PC-3 (cell line): ENCODE results near the gene NFATC1. TPM values are rescaled to one million over a fixed set of nuclear protein-coding genes. Genes with fewer than 3 reads are reported as not detected.

Source experiments
- ATAC-seq: fragments of 200-7000 bp; cut with Tn5 transposase; 2 replicates; pipeline ENCODE4 v1.9.1; 2020; ENCODE audit warnings: mild to moderate bottlenecking, moderate library complexity
- BruUV-seq: library from RNA; stranded (reverse); fragments of 400-500 nt; replicated peaks from 2 replicates; lab custom pipeline; 2021; lab: Mats Ljungman, UMichigan
- CTCF ChIA-PET: fragments of 300-600 bp; sonication (Branson Sonifier 250); formaldehyde crosslinking; loops from one replicate; lab custom pipeline; 2022; ENCODE audit warnings: antibody characterized with exemption; lab: Charles Lee
- POLR2A ChIA-PET: fragments of 300-600 bp; sonication (Branson Sonifier 250); formaldehyde crosslinking; loops from one replicate; lab custom pipeline; 2022; ENCODE audit warnings: antibody characterized with exemption; ENCODE audit not compliant: unreplicated experiment; lab: Charles Lee
- DNase-seq: peaks from one replicate; pipeline ENCODE4 v3.0.0-alpha.2; 2015
- H2AFZ ChIP-seq: fragments of 300-600 bp; sonication (generic); 2 replicates; pipeline ENCODE4 v1.6.0; 2016; ENCODE audit warnings: antibody characterized with exemption, low read length
- H3F3A ChIP-seq: fragments of 300-600 bp; sonication (generic); one replicate; pipeline ENCODE4 v1.6.0; 2017; ENCODE audit warnings: antibody characterized with exemption, low read length, control low read depth, mild to moderate bottlenecking; ENCODE audit not compliant: unreplicated experiment
- H3K27ac ChIP-seq: fragments of 300-600 bp; sonication (generic); 2 replicates; pipeline ENCODE4 v1.5.1; 2016; ENCODE audit warnings: mild to moderate bottlenecking, low read length
- H3K27me3 ChIP-seq: fragments of 300-600 bp; sonication (generic); 2 replicates; pipeline ENCODE4 v1.6.1; 2016; ENCODE audit warnings: low read length, mixed read lengths
- H3K36me3 ChIP-seq: fragments of 300-600 bp; sonication (generic); 2 replicates; pipeline ENCODE4 v1.6.1; 2016; ENCODE audit warnings: low read depth, mixed run types, low read length, mixed read lengths
- H3K4me1 ChIP-seq: fragments of 300-600 bp; sonication (generic); 2 replicates; pipeline ENCODE4 v1.5.1; 2016; ENCODE audit warnings: low read length; ENCODE audit not compliant: insufficient read depth
- H3K4me2 ChIP-seq: fragments of 300-600 bp; sonication (generic); 2 replicates; pipeline ENCODE4 v1.6.0; 2016; ENCODE audit warnings: low read length
- H3K4me3 ChIP-seq: fragments of 300-600 bp; sonication (generic); 2 replicates; pipeline ENCODE4 v1.5.1; 2016; ENCODE audit warnings: mild to moderate bottlenecking, low read length, mixed read lengths
- H3K79me2 ChIP-seq: fragments of 300-600 bp; sonication (generic); 2 replicates; pipeline ENCODE4 v1.6.1; 2017; ENCODE audit warnings: low read length, mixed read lengths
- H3K9ac ChIP-seq: fragments of 300-600 bp; sonication (generic); 2 replicates; pipeline ENCODE4 v1.6.0; 2016; ENCODE audit warnings: mild to moderate bottlenecking, low read length
- H3K9me2 ChIP-seq: fragments of 300-600 bp; sonication (generic); replicated peaks from 2 replicates; pipeline ENCODE4 v1.6.1; 2016; ENCODE audit warnings: mixed run types, low read length, mixed read lengths
- H3K9me3 ChIP-seq: fragments of 300-600 bp; sonication (generic); 2 replicates; pipeline ENCODE4 v1.6.1; 2016; ENCODE audit warnings: low read length, mixed read lengths
- H4K20me1 ChIP-seq: fragments of 300-600 bp; sonication (generic); 2 replicates; pipeline ENCODE4 v1.6.1; 2016; ENCODE audit warnings: low read length, mixed read lengths
- CTCF ChIP-seq: fragments of 300-600 bp; sonication (generic); conservative IDR thresholded peaks from 2 replicates; pipeline ENCODE4 v1.5.1; 2017; ENCODE audit warnings: antibody characterized with exemption, low read depth, mild to moderate bottlenecking, low read length
- EZH2 ChIP-seq: fragments of 300-600 bp; sonication (generic); IDR thresholded peaks from one replicate; pipeline ENCODE4 v1.6.1; 2017; ENCODE audit warnings: antibody characterized with exemption, mild to moderate bottlenecking, low read length; ENCODE audit not compliant: unreplicated experiment
- EZH2phosphoT487 ChIP-seq: fragments of 300-600 bp; sonication (generic); IDR thresholded peaks from 2 replicates; pipeline ENCODE4 v1.6.1; 2018; ENCODE audit warnings: mild to moderate bottlenecking, antibody characterized with exemption, low read length, borderline replicate concordance
- intact Hi-C: fragments of 100-400 bp; cut with micrococcal nuclease; formaldehyde crosslinking; loops from 2 replicates; pipeline ENCODE4 v1.9.0; 2023
- total RNA-seq: library from RNA; depleted of rRNA; stranded (reverse); fragments of >200 nt; gene quantifications from 2 replicates; pipeline ENCODE4 v1.2.3, GENCODE V29; 2014

NFATC1 gene
- total RNA-seq, 1 experiment from 2014 or later, result 5.9 TPM

- ChIA-PET CTCF (no interaction called here), POLR2A (no interaction called here)
- no peaks in the 10 kb centered on the region for H3K4me1 ChIP-seq
- DNase-seq (no peak), ATAC-seq (no peak)
- no peak overlapping the region for H3K9ac ChIP-seq
- 0 out of 2 replicates have a peak, but pooled peaks cover 9% of the 10 kb centered on the region for H3K9me3 ChIP-seq
- no peaks in the 10 kb centered on the region for H3K79me2 ChIP-seq
- no peaks in the 10 kb centered on the region for H4K20me1 ChIP-seq
- no peak overlapping the region for H2AFZ ChIP-seq
- H3K27ac ChIP-seq, result no peak overlapping the region
- no peak overlapping the region for H3K4me3 ChIP-seq
- H3K9me2 ChIP-seq, result no peaks in the 10 kb centered on the region
- no peak overlapping the region for H3K4me2 ChIP-seq
- H3K27me3 ChIP-seq, result no peaks in the 10 kb centered on the region
- no peak for TF ChIP-seq EZH2
- TF ChIP-seq EZH2phosphoT487, result no peak
- no peak for TF ChIP-seq CTCF
- no peaks in the 10 kb centered on the region for H3F3A ChIP-seq
- no TSS peak for BruUV-seq
- intact Hi-C loops, result no loop called here
- H3K36me3 ChIP-seq, result no peaks in the 10 kb centered on the region
Measured at GRCh38 chr18:79494936-79495335, 99.2 kb downstream of the NFATC1 start.

DNA sequence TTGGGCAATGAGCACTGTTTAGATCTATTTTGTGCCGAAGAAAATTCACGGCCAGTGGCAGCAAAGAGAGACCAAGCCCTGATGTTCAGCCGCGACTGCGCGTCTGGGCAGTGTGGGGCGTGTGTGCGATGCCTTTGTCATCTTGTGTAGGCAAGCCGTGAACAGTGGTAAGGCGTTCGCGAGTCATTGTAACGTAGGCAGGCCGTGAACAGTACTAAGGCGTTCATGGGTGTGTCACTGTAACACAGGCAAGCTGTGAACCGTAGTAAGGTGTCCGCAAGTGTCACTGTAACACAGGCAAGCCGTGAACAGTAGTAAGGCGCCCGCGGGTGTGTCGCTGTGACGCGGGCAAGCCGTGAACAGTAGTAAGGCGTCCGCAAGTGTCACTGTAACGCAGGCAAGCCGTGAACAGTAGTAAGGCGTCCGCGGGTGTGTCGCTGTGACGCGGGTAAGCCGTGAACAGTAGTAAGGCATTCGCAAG is 99.9 kb downstream of the NFATC1 start:
- no peaks in the 10 kb centered on the region for H3K79me2 ChIP-seq
- no peaks in the 10 kb centered on the region for H4K20me1 ChIP-seq
- DNase-seq (no peak), ATAC-seq (no peak)
- no peak overlapping the region for H2AFZ ChIP-seq
- H3K27ac ChIP-seq, result no peak overlapping the region
- ChIA-PET POLR2A (interaction anchor here (0.6 kb wide), 1 partner anchor 102 kb away, joined by 3 read pairs; no protein-coding TSS in a partner anchor), CTCF (no interaction called here)
- no peaks in the 10 kb centered on the region for H3K9me2 ChIP-seq
- intact Hi-C loops, result no loop called here
- no peak overlapping the region for H3K9ac ChIP-seq
- no peaks in the 10 kb centered on the region for H3K4me1 ChIP-seq
- no peak overlapping the region for H3K4me2 ChIP-seq
- no peak for TF ChIP-seq CTCF
- TF ChIP-seq EZH2phosphoT487, result no peak
- no peak for TF ChIP-seq EZH2
- H3F3A ChIP-seq, result no peaks in the 10 kb centered on the region
- 0 out of 2 replicates have a peak, but pooled peaks cover 9% of the 10 kb centered on the region for H3K9me3 ChIP-seq
- H3K4me3 ChIP-seq, result no peak overlapping the region
- no peaks in the 10 kb centered on the region for H3K27me3 ChIP-seq
- H3K36me3 ChIP-seq, result no peaks in the 10 kb centered on the region
- BruUV-seq, result no TSS peak

- TF ChIP-seq CTCF (no peak), EZH2phosphoT487 (no peak), EZH2 (no peak)
- H3K27me3 ChIP-seq, result no peaks in the 10 kb centered on the region
Measured at GRCh38 chr18:79496237-79496977, 100.7 kb downstream of the NFATC1 start.

More at GRCh38 chr18:79496237-79496977, 100.7 kb downstream of the NFATC1 start:
- CTCF ChIA-PET, result no interaction called here
- no peak overlapping the region for H3K4me3 ChIP-seq
- POLR2A ChIA-PET, result interaction anchor here (0.6 kb wide), 1 partner anchor 103 kb away, joined by 3 read pairs; no protein-coding TSS in a partner anchor
- no peak for ATAC-seq
- H3K9me2 ChIP-seq, result no peaks in the 10 kb centered on the region
- DNase-seq, result no peak
- intact Hi-C loops, result no loop called here
- H3K36me3 ChIP-seq, result no peaks in the 10 kb centered on the region
- no peak overlapping the region for H3K27ac ChIP-seq
- BruUV-seq, result no TSS peak
- no peak overlapping the region for H2AFZ ChIP-seq
- no peaks in the 10 kb centered on the region for H4K20me1 ChIP-seq
- H3K9me3 ChIP-seq, result 0 out of 2 replicates have a peak, but pooled peaks cover 9% of the 10 kb centered on the region
- no peaks in the 10 kb centered on the region for H3K79me2 ChIP-seq
- H3K9ac ChIP-seq, result no peak overlapping the region
- H3K4me1 ChIP-seq, result no peaks in the 10 kb centered on the region
- H3F3A ChIP-seq, result no peaks in the 10 kb centered on the region
- H3K4me2 ChIP-seq, result no peak overlapping the region
